GM15510 (cell line): ENCODE data around the gene CCRL2.

ENCODE experiments used
- POLR2A ChIP-seq: IDR thresholded peaks from 3 replicates; pipeline ENCODE4 v1.6.1; 2011; ENCODE audit warnings: borderline replicate concordance; ENCODE audit not compliant: insufficient read length; ENCODE audit errors: extremely low read depth

CCRL2 gene

GRCh38 chr3:46440531-46441294, 33.7 kb downstream of the CCRL2 start:
- TF ChIP-seq POLR2A = no peak

- no peak for TF ChIP-seq POLR2A
Measured at GRCh38 chr3:46442576-46443530, 35.8 kb downstream of the CCRL2 start.

GRCh38 chr3:46447228-46447985, 40.3 kb downstream of the CCRL2 start:
- TF ChIP-seq POLR2A = no peak

- no peak for TF ChIP-seq POLR2A
Measured at GRCh38 chr3:46448721-46449120, 41.7 kb downstream of the CCRL2 start.

GRCh38 chr3:46449755-46450552, 42.9 kb downstream of the CCRL2 start:
- TF ChIP-seq POLR2A = no peak

- no peak for TF ChIP-seq POLR2A
Measured at GRCh38 chr3:46453526-46454208, 46.6 kb downstream of the CCRL2 start.

GRCh38 chr3:46454209-46454595, 47.1 kb downstream of the CCRL2 start:
- no peak for TF ChIP-seq POLR2A

GRCh38 chr3:46454606-46455005, 47.5 kb downstream of the CCRL2 start:
- no peak for TF ChIP-seq POLR2A

GRCh38 chr3:46455231-46456115, 48.4 kb downstream of the CCRL2 start:
- TF ChIP-seq POLR2A = no peak

- TF ChIP-seq POLR2A = no peak
Measured at GRCh38 chr3:46456118-46456517, 49.1 kb downstream of the CCRL2 start.
